GM19372 (cell line): ENCODE measurements around the gene ZNF837.

ENCODE experiments used
- ATAC-seq: cut with Tn5 transposase; IDR thresholded peaks from one replicate; pipeline ENCODE4 v1.9.1; 2021; ENCODE audit warnings: mild to moderate bottlenecking, low read depth, moderate library complexity; ENCODE audit not compliant: unreplicated experiment

Gene ZNF837

DNA sequence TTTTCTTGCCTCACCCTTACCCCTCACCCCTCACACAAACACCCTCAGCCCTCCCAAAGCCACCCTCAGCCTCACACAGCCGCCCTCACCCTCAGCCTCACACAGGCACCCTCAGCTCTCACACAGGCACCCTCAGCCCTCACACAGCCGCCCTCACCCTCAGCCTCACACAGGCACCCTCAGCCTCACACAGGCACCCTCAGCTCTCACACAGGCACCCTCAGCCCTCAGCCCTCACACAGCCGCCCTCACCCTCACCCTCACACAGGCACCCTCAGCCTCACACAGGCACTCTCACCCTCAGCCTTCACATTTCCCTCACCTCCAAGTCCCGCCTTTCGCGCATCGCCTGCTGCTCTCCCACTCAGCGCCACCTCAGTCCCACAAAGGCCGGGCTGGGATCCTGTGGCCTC, 54.3 kb downstream of the ZNF837 start:
- ATAC-seq: no peak

DNA sequence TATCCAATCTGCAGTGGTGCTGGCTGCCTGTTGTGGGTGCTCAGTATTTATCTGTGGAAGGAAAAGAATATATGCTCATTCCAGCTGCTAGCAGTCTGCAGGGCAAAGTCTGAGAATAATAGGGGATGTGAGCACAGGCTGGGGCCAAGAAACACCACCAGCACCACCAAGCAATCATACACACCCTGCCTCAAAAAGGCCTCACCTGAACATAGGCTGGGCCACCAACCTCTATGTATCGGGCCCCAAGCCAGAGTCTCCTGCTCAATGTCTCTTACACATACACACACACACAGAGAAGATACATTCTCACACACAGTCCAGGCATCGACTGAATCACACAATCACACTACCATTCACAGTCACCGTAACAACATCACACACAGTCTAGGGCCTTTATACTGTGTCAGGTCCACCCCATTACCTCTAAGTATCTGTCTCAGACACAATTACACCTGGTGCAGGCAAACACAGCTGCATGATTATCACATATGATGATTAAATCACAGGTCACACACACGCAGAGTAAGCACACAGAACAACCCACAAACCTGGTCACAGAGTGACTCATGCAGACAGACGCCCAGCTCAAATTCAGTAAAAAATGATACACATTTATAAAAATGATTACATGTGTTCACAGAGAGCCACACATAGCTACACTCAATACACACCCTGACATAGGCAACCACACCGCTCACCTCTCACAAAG, 55.4 kb downstream of the ZNF837 start:
- ATAC-seq: no peak

DNA sequence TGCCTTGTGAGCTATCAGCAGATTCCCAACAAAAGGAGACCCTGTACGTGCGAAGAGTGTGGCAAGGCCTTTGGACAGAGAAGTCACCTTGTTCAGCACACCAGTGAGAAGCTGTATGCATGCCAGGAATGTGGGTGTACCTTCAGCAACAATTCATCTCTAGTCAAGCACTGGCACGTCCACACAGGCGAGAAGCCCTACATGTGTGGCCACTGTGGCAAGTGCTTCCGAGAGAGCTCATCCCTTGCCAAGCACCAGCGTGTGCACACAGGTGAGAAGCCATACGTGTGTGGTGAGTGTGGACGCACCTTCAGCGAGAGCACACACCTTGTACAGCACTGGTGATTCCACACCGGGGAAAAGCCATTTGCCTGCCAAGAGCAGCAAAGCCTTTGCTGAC, 61.6 kb downstream of the ZNF837 start:
- ATAC-seq: no peak

DNA sequence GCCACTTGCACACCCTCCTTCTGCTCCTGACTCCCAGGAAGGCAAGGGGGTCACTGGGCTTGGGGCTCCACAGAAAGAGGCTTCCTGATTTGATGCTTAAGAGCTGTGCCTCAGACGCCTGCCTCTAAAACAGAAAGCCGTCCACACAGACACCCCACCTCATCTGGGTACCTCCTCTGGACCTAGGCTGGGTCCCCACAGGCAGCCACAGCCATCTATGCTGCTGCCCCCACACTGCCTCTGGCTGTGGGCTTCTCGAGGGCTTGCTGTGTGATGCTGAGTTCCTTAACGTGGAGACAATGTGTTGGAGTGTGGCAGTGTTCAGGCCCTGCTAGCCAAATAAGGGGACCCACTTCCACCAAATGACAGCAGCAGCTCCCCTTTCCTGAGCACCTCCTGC, 62.5 kb downstream of the ZNF837 start:
- ATAC-seq: no peak
